HL-60 (cell line): ENCODE data around the gene DCT.

Source experiments
- GABPA ChIP-seq: IDR thresholded peaks from 2 replicates; pipeline ENCODE4 v1.6.1; 2012; ENCODE audit warnings: low read depth
- POLR2AphosphoS5 ChIP-seq: IDR thresholded peaks from 2 replicates; pipeline ENCODE4 v1.6.1; 2012; ENCODE audit warnings: low read depth
- TF ChIP-seq, protein P1 (sequence below): IDR thresholded peaks from one replicate; pipeline ENCODE4 v1.5.1; 2011; ENCODE audit warnings: low read length, control low read depth, inconsistent platforms; ENCODE audit not compliant: insufficient read depth

DNA sequence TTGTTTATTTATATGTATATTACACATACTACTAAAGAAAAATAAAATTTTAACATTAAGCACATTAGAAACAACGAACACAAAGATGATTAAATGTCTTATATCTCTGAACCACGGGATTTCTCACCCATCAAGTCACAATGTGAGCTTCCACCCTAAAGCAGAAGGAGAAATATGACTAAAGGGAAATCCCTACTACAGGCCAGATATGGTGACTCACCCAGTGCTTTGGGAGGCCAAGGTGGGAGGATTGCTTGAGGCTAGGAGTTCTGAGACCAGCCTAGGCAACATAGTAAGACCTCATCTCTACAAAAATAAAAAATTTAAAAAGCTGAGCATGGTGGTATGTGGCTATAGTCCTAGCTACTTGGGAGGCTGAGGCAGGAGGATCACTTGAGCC, 24.6 kb downstream of the DCT start:
- TF ChIP-seq POLR2AphosphoS5, result no peak
- TF ChIP-seq, protein P1, sequence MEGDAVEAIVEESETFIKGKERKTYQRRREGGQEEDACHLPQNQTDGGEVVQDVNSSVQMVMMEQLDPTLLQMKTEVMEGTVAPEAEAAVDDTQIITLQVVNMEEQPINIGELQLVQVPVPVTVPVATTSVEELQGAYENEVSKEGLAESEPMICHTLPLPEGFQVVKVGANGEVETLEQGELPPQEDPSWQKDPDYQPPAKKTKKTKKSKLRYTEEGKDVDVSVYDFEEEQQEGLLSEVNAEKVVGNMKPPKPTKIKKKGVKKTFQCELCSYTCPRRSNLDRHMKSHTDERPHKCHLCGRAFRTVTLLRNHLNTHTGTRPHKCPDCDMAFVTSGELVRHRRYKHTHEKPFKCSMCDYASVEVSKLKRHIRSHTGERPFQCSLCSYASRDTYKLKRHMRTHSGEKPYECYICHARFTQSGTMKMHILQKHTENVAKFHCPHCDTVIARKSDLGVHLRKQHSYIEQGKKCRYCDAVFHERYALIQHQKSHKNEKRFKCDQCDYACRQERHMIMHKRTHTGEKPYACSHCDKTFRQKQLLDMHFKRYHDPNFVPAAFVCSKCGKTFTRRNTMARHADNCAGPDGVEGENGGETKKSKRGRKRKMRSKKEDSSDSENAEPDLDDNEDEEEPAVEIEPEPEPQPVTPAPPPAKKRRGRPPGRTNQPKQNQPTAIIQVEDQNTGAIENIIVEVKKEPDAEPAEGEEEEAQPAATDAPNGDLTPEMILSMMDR, result no peak
- no peak for TF ChIP-seq GABPA
